Vagina (tissue), 2 donors: ENCODE measurements around the gene KRT28.

Experiments used
- POLR2AphosphoS5 ChIP-seq, 2 donors: sonication (generic); formaldehyde crosslinking; IDR thresholded peaks; one replicate each; pipeline ENCODE4 v1.9.0; 2017; ENCODE audit warnings: antibody characterized with exemption in 2 of 2, mild to moderate bottlenecking in 2 of 2, low read depth in 1 of 2; ENCODE audit not compliant: insufficient read depth in 1 of 2
- TF ChIP-seq, protein P1 (sequence below), 3 experiments: fragments of 450-650 bp in 2 of 3; fragments of 200-600 bp in 1 of 3; sonication (generic) in 1 of 3; IDR thresholded peaks; one replicate each; pipeline ENCODE4 v1.5.1; 2017 to 2019; ENCODE audit warnings: antibody characterized with exemption in 3 of 3, mild to moderate bottlenecking in 2 of 3, moderate library complexity in 2 of 3

DNA sequence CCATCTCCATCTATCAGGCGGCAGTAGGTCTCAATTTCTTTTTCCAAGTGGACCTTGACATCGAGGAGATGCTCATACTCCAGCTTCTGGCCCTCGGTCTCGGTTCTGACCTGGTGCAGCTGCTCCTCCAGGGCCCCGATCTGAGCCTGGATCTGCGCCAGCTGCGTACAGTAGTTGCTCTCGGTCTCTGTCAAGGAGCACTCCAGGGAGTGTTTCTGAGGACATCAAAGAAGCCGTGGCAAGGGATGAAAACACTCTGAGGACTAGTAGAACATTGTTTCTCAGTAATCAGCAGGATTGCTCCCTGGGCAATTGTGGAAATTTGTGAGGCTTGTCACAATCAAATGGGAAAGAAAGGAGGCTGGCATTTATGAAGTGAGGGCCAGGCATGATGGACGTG lies 5.9 kb downstream of the KRT28 start:
- TF ChIP-seq POLR2AphosphoS5 (IDR thresholded peaks at IDR 0.05; ENCODE audit: insufficient read depth in 1 of 2, low read depth in 1 of 2), result no peak
- TF ChIP-seq, protein P1, sequence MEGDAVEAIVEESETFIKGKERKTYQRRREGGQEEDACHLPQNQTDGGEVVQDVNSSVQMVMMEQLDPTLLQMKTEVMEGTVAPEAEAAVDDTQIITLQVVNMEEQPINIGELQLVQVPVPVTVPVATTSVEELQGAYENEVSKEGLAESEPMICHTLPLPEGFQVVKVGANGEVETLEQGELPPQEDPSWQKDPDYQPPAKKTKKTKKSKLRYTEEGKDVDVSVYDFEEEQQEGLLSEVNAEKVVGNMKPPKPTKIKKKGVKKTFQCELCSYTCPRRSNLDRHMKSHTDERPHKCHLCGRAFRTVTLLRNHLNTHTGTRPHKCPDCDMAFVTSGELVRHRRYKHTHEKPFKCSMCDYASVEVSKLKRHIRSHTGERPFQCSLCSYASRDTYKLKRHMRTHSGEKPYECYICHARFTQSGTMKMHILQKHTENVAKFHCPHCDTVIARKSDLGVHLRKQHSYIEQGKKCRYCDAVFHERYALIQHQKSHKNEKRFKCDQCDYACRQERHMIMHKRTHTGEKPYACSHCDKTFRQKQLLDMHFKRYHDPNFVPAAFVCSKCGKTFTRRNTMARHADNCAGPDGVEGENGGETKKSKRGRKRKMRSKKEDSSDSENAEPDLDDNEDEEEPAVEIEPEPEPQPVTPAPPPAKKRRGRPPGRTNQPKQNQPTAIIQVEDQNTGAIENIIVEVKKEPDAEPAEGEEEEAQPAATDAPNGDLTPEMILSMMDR (IDR thresholded peaks at IDR 0.05), result no peak
